ENCODE data around the gene LRRC15. TPM values are rescaled to one million over a fixed set of nuclear protein-coding genes. Genes with fewer than 3 reads are reported as not detected.

Gene LRRC15
- total and polyA plus RNA-seq, 2 experiments from 2014 or later = not detected

DNA sequence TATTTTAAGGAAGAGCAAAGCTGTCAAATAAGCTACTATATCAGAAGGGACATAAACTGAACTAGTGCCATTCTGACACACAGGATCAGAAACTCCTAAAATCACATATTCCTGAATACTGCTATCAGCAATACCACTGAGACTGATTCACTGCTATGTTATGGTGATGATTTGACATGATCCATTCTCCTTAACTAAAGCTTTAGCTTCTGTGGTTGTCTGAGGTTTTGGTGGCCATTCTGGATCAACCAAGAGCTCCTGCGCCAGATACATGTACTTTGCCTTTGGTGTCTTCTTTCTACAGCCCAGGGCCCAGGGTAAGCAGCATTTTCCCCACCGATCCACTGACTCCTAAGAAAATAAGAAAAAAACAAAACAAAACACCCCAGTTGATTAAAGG lies 36.2 kb upstream of the LRRC15 start:
- H3K27me3 ChIP-seq = no peaks in the 10 kb centered on the region
- no peak for DNase-seq (ENCODE audit: low spot score)
- no peak for TF ChIP-seq EZH2phosphoT487 (IDR thresholded peaks at IDR 0.05; ENCODE audit: low read depth, severe bottlenecking, unreplicated experiment)
- H3K4me2 ChIP-seq = no peak overlapping the region
- H3K9me3 ChIP-seq (ENCODE audit: low read depth) = no peaks in the 10 kb centered on the region
- no peak overlapping the region for H3K27ac ChIP-seq
- H3K9me2 ChIP-seq (replicated peaks; ENCODE audit: insufficient read depth) = no peaks in the 10 kb centered on the region
- H3K79me2 ChIP-seq = no peaks in the 10 kb centered on the region
- H3K4me1 ChIP-seq (ENCODE audit: insufficient read depth) = no peaks in the 10 kb centered on the region
- H4K20me1 ChIP-seq (ENCODE audit: insufficient read depth, poor library complexity, severe bottlenecking) = no peaks in the 10 kb centered on the region
- H3K36me3 ChIP-seq (replicated peaks; ENCODE audit: insufficient read depth, low read depth) = no peaks in the 10 kb centered on the region
- WGBS (ENCODE audit: low lambda C conversion rate, missing lambda C conversion rate) = 94% methylated on average over 2 of the region's 2 CpGs
- no peak overlapping the region for H3K4me3 ChIP-seq
- no peak overlapping the region for H2AFZ ChIP-seq

DNA sequence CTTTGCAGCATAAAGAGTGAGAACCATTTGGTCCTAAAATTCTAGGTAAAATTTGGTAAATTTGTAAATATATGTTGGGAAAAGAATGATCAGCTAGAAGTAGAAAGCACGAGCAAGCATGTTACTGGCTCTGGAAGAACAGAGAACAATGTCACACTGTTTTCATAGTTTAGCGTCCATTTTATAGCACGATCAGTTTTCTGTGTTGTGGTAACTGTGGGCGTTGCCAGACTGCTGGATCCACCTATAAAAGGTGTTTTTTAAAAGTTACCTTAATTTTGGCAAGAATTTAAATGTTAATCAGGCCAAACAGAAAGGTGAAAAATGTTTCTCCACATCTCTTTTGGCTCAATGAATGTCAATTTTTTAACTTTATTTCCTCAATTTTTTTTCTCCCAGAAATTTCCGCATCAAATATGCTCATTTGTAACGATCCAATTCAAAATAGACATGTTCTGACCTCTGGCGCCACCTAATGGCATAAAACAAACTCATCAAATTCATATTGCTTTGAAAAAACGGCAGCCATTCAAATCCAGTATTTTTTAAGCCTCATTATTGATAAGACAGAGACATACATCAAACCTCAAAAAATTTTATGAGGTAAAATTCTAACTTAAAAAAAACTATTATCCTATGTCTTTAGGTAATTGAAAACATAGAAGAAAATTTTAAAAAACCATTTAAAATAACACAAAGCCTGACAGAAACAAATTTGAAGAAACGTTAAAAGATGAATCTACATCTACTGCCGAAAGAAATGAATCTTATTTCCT lies 35.0 kb upstream of the LRRC15 start:
- no peaks in the 10 kb centered on the region for H3K9me2 ChIP-seq (replicated peaks; ENCODE audit: insufficient read depth)
- no peaks in the 10 kb centered on the region for H3K4me1 ChIP-seq (ENCODE audit: insufficient read depth)
- DNase-seq (ENCODE audit: low spot score) = peak; percentile 67
- TF ChIP-seq, protein P1, sequence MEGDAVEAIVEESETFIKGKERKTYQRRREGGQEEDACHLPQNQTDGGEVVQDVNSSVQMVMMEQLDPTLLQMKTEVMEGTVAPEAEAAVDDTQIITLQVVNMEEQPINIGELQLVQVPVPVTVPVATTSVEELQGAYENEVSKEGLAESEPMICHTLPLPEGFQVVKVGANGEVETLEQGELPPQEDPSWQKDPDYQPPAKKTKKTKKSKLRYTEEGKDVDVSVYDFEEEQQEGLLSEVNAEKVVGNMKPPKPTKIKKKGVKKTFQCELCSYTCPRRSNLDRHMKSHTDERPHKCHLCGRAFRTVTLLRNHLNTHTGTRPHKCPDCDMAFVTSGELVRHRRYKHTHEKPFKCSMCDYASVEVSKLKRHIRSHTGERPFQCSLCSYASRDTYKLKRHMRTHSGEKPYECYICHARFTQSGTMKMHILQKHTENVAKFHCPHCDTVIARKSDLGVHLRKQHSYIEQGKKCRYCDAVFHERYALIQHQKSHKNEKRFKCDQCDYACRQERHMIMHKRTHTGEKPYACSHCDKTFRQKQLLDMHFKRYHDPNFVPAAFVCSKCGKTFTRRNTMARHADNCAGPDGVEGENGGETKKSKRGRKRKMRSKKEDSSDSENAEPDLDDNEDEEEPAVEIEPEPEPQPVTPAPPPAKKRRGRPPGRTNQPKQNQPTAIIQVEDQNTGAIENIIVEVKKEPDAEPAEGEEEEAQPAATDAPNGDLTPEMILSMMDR (IDR thresholded peaks at IDR 0.05; ENCODE audit: poor library complexity) = peak; percentile 82
- TF ChIP-seq EZH2phosphoT487 (IDR thresholded peaks at IDR 0.05; ENCODE audit: low read depth, severe bottlenecking, unreplicated experiment) (no peak), EZH2 (IDR thresholded peaks at IDR 0.05; ENCODE audit: borderline replicate concordance) (no peak)
- no peaks in the 10 kb centered on the region for H3K36me3 ChIP-seq (replicated peaks; ENCODE audit: insufficient read depth, low read depth)
- no peak overlapping the region for H3K27ac ChIP-seq
- no peak overlapping the region for H3K4me3 ChIP-seq
- H3K79me2 ChIP-seq = no peaks in the 10 kb centered on the region
- H4K20me1 ChIP-seq (ENCODE audit: insufficient read depth, poor library complexity, severe bottlenecking) = no peaks in the 10 kb centered on the region
- no peak overlapping the region for H2AFZ ChIP-seq
- no peaks in the 10 kb centered on the region for H3K9me3 ChIP-seq (ENCODE audit: low read depth)
- H3K4me2 ChIP-seq = no peak overlapping the region
- WGBS (ENCODE audit: low lambda C conversion rate, missing lambda C conversion rate) = 61% methylated on average over 10 of the region's 10 CpGs
- H3K27me3 ChIP-seq = no peaks in the 10 kb centered on the region

DNA sequence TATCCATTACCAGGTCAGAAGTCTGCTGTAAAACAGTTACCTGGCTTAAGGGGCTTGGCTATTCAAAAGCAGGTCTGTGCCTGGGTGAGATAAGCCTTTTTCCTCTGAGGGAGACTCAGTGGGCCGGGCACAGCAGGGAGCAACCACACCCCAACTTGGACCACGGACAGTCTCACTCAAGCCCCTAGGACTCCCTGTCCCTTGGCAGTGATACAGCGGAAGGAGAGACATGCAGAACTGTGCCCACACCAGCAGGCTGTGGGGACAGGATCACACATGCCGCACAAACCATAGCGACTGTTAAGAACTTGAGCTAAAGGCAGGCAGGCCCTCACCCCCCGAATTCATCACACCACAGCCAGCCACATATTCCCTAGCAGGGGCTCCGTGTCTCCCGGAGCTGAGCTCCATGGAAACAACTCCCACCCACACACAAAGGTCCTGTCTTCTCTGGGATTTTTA lies 32.4 kb upstream of the LRRC15 start:
- Histone ChIP-seq H2AFZ (no peak overlapping the region), H3K4me3 (no peak overlapping the region), H3K79me2 (no peaks in the 10 kb centered on the region), H3K4me2 (no peak overlapping the region), H4K20me1 (ENCODE audit: insufficient read depth, poor library complexity, severe bottlenecking) (no peaks in the 10 kb centered on the region), H3K36me3 (replicated peaks; ENCODE audit: insufficient read depth, low read depth) (no peaks in the 10 kb centered on the region), H3K4me1 (ENCODE audit: insufficient read depth) (peaks cover 4% of the 10 kb centered on the region), H3K27ac (no peak overlapping the region), H3K9me3 (ENCODE audit: low read depth) (no peaks in the 10 kb centered on the region), H3K9me2 (replicated peaks; ENCODE audit: insufficient read depth) (no peaks in the 10 kb centered on the region), H3K27me3 (peaks cover 10% of the 10 kb centered on the region)
- DNase-seq (ENCODE audit: low spot score) = no peak
- 72% methylated on average over 8 of the region's 8 CpGs for WGBS (ENCODE audit: low lambda C conversion rate, missing lambda C conversion rate)
- TF ChIP-seq EZH2 (IDR thresholded peaks at IDR 0.05; ENCODE audit: borderline replicate concordance) = no peak
- TF ChIP-seq EZH2phosphoT487 (IDR thresholded peaks at IDR 0.05; ENCODE audit: low read depth, severe bottlenecking, unreplicated experiment) = no peak
- TF ChIP-seq, protein P1 (IDR thresholded peaks at IDR 0.05; ENCODE audit: poor library complexity) = no peak

DNA sequence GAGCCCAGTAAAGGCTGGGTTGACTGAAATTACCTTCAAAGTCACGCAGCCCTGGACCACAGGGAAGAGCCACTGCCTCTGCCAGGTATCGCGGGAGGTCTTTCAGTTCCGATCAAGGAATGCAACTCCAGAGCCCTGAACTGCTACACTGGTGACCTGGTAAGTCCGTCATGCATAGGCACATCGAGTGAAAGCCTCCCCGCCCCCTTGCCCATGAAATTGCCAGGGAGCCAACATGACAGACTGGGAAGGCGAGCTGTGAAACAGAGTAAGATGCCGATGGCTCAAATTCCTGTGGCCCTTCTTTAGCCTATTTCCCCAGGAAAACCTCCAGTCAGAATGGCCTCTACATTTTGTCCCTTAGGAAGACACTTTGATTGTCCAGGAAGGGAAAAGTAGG lies 31.8 kb upstream of the LRRC15 start:
- no peaks in the 10 kb centered on the region for H3K9me3 ChIP-seq (ENCODE audit: low read depth)
- no peaks in the 10 kb centered on the region for H3K9me2 ChIP-seq (replicated peaks; ENCODE audit: insufficient read depth)
- no peak for TF ChIP-seq EZH2phosphoT487 (IDR thresholded peaks at IDR 0.05; ENCODE audit: low read depth, severe bottlenecking, unreplicated experiment)
- TF ChIP-seq, protein P1 (IDR thresholded peaks at IDR 0.05; ENCODE audit: poor library complexity) = no peak
- TF ChIP-seq EZH2 (IDR thresholded peaks at IDR 0.05; ENCODE audit: borderline replicate concordance) = no peak
- WGBS (ENCODE audit: low lambda C conversion rate, missing lambda C conversion rate) = 84% methylated on average over 9 of the region's 9 CpGs
- H3K4me1 ChIP-seq (ENCODE audit: insufficient read depth) = peaks cover 10% of the 10 kb centered on the region
- no peak overlapping the region for H2AFZ ChIP-seq
- H3K27ac ChIP-seq = no peak overlapping the region
- no peak overlapping the region for H3K4me2 ChIP-seq
- H3K4me3 ChIP-seq = no peak overlapping the region
- H3K27me3 ChIP-seq = peaks cover 10% of the 10 kb centered on the region
- H3K79me2 ChIP-seq = no peaks in the 10 kb centered on the region
- DNase-seq (ENCODE audit: low spot score) = no peak
- H3K36me3 ChIP-seq (replicated peaks; ENCODE audit: insufficient read depth, low read depth) = no peaks in the 10 kb centered on the region
- H4K20me1 ChIP-seq (ENCODE audit: insufficient read depth, poor library complexity, severe bottlenecking) = no peaks in the 10 kb centered on the region

Data from hepatocyte (in vitro differentiated cells).